Activated T-cell treated with anti-CD3 and anti-CD28 coated beads, Interleukin-2, amount 50 U/mL, for 1 hour (primary cell): ENCODE data around the gene DAW1.

Source experiments
- DNase-seq: peaks from one replicate; pipeline ENCODE4 v3.0.0-alpha.2; 2020

DAW1 gene

GRCh38 chr2:227862741-227863588, 8.5 kb upstream of the DAW1 start:
- no peak for DNase-seq

GRCh38 chr2:227864161-227864756, 7.2 kb upstream of the DAW1 start:
- no peak for DNase-seq

GRCh38 chr2:227865291-227865690, 6.1 kb upstream of the DAW1 start:
- no peak for DNase-seq

GRCh38 chr2:227867386-227867785, 4.0 kb upstream of the DAW1 start:
- no peak for DNase-seq

GRCh38 chr2:227870710-227871374, 589 bp upstream of the DAW1 start:
- no peak for DNase-seq

GRCh38 chr2:227872676-227873075, 1.2 kb downstream of the DAW1 start:
- no peak for DNase-seq

GRCh38 chr2:227876300-227876801, 4.9 kb downstream of the DAW1 start:
- DNase-seq = no peak

- no peak for DNase-seq
Observed at GRCh38 chr2:227877421-227878310, 6.2 kb downstream of the DAW1 start.

GRCh38 chr2:227880460-227880859, 9.0 kb downstream of the DAW1 start:
- DNase-seq = no peak

GRCh38 chr2:227881866-227882517, 10.6 kb downstream of the DAW1 start:
- DNase-seq = no peak

GRCh38 chr2:227884511-227884947, 13.1 kb downstream of the DAW1 start:
- DNase-seq = peak; percentile 52

GRCh38 chr2:227886149-227886548, 14.7 kb downstream of the DAW1 start:
- DNase-seq = no peak

- DNase-seq = no peak
Observed at GRCh38 chr2:227888289-227888688, 16.9 kb downstream of the DAW1 start.

GRCh38 chr2:227889336-227889735, 17.9 kb downstream of the DAW1 start:
- DNase-seq = no peak

- no peak for DNase-seq
Observed at GRCh38 chr2:227890495-227891079, 19.2 kb downstream of the DAW1 start.

GRCh38 chr2:227891673-227892072, 20.2 kb downstream of the DAW1 start:
- no peak for DNase-seq

- no peak for DNase-seq
Observed at GRCh38 chr2:227903381-227903780, 31.9 kb downstream of the DAW1 start.

- no peak for DNase-seq
Observed at GRCh38 chr2:227906991-227907390, 35.6 kb downstream of the DAW1 start.

GRCh38 chr2:227908266-227909054, 37.0 kb downstream of the DAW1 start:
- no peak for DNase-seq

GRCh38 chr2:227914362-227914761, 42.9 kb downstream of the DAW1 start:
- DNase-seq = no peak

- DNase-seq = no peak
Observed at GRCh38 chr2:227921648-227922047, 50.2 kb downstream of the DAW1 start.
